GM23248 (cell line): ENCODE data around the gene SEMA7A.

Experiments used
- EZH2 ChIP-seq: fragments of 200-600 bp; sonication (generic); IDR thresholded peaks from 2 replicates; pipeline ENCODE4 v1.6.1; 2018; ENCODE audit warnings: antibody characterized with exemption, mild to moderate bottlenecking; ENCODE audit not compliant: insufficient read depth, poor library complexity, severe bottlenecking
- EZH2phosphoT487 ChIP-seq: fragments of 200-600 bp; sonication (generic); IDR thresholded peaks from 2 replicates; pipeline ENCODE4 v1.6.1; 2018; ENCODE audit warnings: antibody characterized with exemption, moderate library complexity, mild to moderate bottlenecking, low read depth; ENCODE audit not compliant: insufficient read depth

- no peak for TF ChIP-seq EZH2
- no peak for TF ChIP-seq EZH2phosphoT487
Observed at GRCh38 chr15:74431116-74431515, 2.6 kb downstream of the SEMA7A start.
